Transverse colon (tissue), 4 donors: Measurements from ENCODE around the gene ANGPTL8.

ENCODE experiments used
- CTCF ChIP-seq, 5 experiments: fragments of 200-600 bp in 3 of 5; fragments of 450-650 bp in 2 of 5; sonication (generic) in 3 of 5; IDR thresholded peaks; 1 replicate in 2 of 5; 2 replicates in 3 of 5; pipeline ENCODE4 v1.5.1; 2016 to 2017; ENCODE audit warnings: antibody characterized with exemption in 5 of 5, inconsistent platforms in 3 of 5, mild to moderate bottlenecking in 2 of 5, moderate library complexity in 1 of 5
- EP300 ChIP-seq: sonication (generic); formaldehyde crosslinking; IDR thresholded peaks from one replicate; pipeline ENCODE4 v1.6.1; 2017; ENCODE audit warnings: antibody characterized with exemption, low read depth
- POLR2A ChIP-seq: fragments of 450-650 bp; IDR thresholded peaks from one replicate; pipeline ENCODE4 v1.6.1; 2016; ENCODE audit warnings: antibody characterized with exemption, mild to moderate bottlenecking, moderate library complexity
- POLR2AphosphoS5 ChIP-seq, 3 donors: sonication (generic); formaldehyde crosslinking; IDR thresholded peaks; one replicate each; pipeline ENCODE4 v1.6.1; 2016; ENCODE audit warnings: antibody characterized with exemption in 3 of 3

DNA sequence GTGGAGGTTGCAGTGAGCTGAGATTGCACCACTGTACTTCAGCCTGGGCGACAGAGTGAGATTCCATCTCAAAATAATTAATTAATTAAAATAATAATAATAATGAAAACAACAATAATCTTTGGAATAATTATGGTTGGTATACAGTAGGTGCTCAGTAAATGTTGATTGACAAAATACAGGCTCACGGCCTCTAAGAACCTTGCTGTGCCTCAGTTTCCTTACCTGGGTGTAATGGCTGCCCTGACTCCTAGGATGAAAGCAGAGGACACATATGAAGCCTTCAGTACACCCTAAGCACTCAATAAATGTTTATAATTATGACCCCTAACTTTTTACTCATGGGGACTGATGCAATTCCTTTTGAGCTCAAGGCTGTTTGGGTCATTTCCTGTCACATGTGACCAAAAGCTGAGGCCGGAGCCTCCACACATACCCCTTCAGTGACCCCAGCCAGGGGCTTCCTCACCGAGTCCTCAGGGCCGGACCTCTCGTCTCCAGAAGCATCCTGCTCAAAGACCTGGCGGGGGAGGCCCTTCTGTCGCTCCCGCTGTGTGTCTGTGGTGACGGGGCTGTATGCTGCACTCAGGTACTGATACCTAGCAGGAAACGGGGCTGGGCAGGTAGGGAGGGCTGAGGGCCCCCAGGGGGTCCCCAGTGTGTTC, 12.4 kb downstream of the ANGPTL8 start:
- TF ChIP-seq EP300 (no peak), CTCF (IDR thresholded peaks at IDR 0.05) (no peak), POLR2AphosphoS5 (IDR thresholded peaks at IDR 0.05) (no peak), POLR2A (no peak)
